H7 (cell line): ENCODE measurements around the gene POLD4. TPM values are rescaled to one million over a fixed set of nuclear protein-coding genes. Genes with fewer than 3 reads are reported as not detected.

Source experiments
- DNase-seq: peaks from one replicate; pipeline ENCODE4 v3.0.0; 2012
- H3K27me3 ChIP-seq: 2 replicates; pipeline ENCODE4 v1.6.0; 2011; ENCODE audit warnings: mild to moderate bottlenecking, low read length; ENCODE audit not compliant: control insufficient read depth, insufficient read depth
- H3K36me3 ChIP-seq: replicated peaks from 2 replicates; pipeline ENCODE4 v1.5.1; 2011; ENCODE audit warnings: low read length; ENCODE audit not compliant: control insufficient read depth, insufficient read depth
- H3K4me3 ChIP-seq: 2 replicates; pipeline ENCODE4 v1.5.1; 2011; ENCODE audit warnings: low read depth, mild to moderate bottlenecking, control low read depth, low read length, moderate library complexity; ENCODE audit not compliant: insufficient read depth
- total RNA-seq: library from RNA; depleted of rRNA; stranded (reverse); fragments of >200 nt; shearing (Covaris generic); gene quantifications from 2 replicates; pipeline ENCODE4 v1.2.3, GENCODE V29; 2014

Gene POLD4
- total RNA-seq, 1 experiment from 2014 or later = 49.8 TPM

GRCh38 chr11:67393990-67394389, 40.6 kb upstream of the POLD4 start:
- peaks cover 20% of the 10 kb centered on the region for H3K36me3 ChIP-seq
- no peak overlapping the region for H3K4me3 ChIP-seq
- H3K27me3 ChIP-seq = no peaks in the 10 kb centered on the region
- no peak for DNase-seq

- H3K27me3 ChIP-seq = no peaks in the 10 kb centered on the region
- H3K36me3 ChIP-seq = peaks cover 17% of the 10 kb centered on the region
Observed at GRCh38 chr11:67393437-67393836, 40.1 kb upstream of the POLD4 start.

GRCh38 chr11:67392183-67392715, 38.9 kb upstream of the POLD4 start:
- DNase-seq = peak; percentile 77
- peak overlapping the region; percentile 89 for H3K4me3 ChIP-seq

More at GRCh38 chr11:67393437-67393836, 40.1 kb upstream of the POLD4 start:
- no peak overlapping the region for H3K4me3 ChIP-seq
- no peak for DNase-seq

GRCh38 chr11:67391304-67392182, 38.2 kb upstream of the POLD4 start, which contains the start of gene RAD9A:
Gene RAD9A (plus strand): TSS chr11:67391986. CDS start chr11:67392045, 59 bp downstream.
- H3K4me3 ChIP-seq = peak within 1 kb of the TSS; percentile 89
- DNase-seq = peak; percentile 100
- peaks cover 8% of the 10 kb centered on the region for H3K36me3 ChIP-seq
- H3K27me3 ChIP-seq = no peaks in the 10 kb centered on the region

More at GRCh38 chr11:67392183-67392715, 38.9 kb upstream of the POLD4 start:
- Histone ChIP-seq H3K36me3 (peaks cover 8% of the 10 kb centered on the region), H3K27me3 (no peaks in the 10 kb centered on the region)

GRCh38 chr11:67390947-67391303, 37.6 kb upstream of the POLD4 start:
- H3K4me3 ChIP-seq = peak overlapping the region; percentile 89
- no peak for DNase-seq
- no peaks in the 10 kb centered on the region for H3K27me3 ChIP-seq
- peaks cover 8% of the 10 kb centered on the region for H3K36me3 ChIP-seq

GRCh38 chr11:67389477-67389876, 36.1 kb upstream of the POLD4 start:
- Histone ChIP-seq H3K27me3 (peaks cover 2% of the 10 kb centered on the region), H3K36me3 (peaks cover 5% of the 10 kb centered on the region), H3K4me3 (no peak overlapping the region)
- DNase-seq = peak; percentile 91

GRCh38 chr11:67387518-67387917, 34.2 kb upstream of the POLD4 start:
- H3K27me3 ChIP-seq = peaks cover 2% of the 10 kb centered on the region
- H3K4me3 ChIP-seq = no peak overlapping the region
- no peak for DNase-seq
- no peaks in the 10 kb centered on the region for H3K36me3 ChIP-seq

- Histone ChIP-seq H3K4me3 (no peak overlapping the region), H3K36me3 (no peaks in the 10 kb centered on the region), H3K27me3 (peaks cover 2% of the 10 kb centered on the region)
- DNase-seq = no peak
Observed at GRCh38 chr11:67387069-67387468, 33.7 kb upstream of the POLD4 start.

GRCh38 chr11:67384851-67385366, 31.6 kb upstream of the POLD4 start:
- Histone ChIP-seq H3K4me3 (no peak overlapping the region), H3K27me3 (peaks cover 2% of the 10 kb centered on the region), H3K36me3 (no peaks in the 10 kb centered on the region)
- no peak for DNase-seq

GRCh38 chr11:67382276-67383136, 29.2 kb upstream of the POLD4 start:
- peak; percentile 90 for DNase-seq
- Histone ChIP-seq H3K27me3 (peaks cover 3% of the 10 kb centered on the region), H3K36me3 (no peaks in the 10 kb centered on the region), H3K4me3 (no peak overlapping the region)

GRCh38 chr11:67381244-67381972, 28.1 kb upstream of the POLD4 start:
- H3K4me3 ChIP-seq = no peak overlapping the region
- no peaks in the 10 kb centered on the region for H3K36me3 ChIP-seq
- peaks cover 14% of the 10 kb centered on the region for H3K27me3 ChIP-seq
- DNase-seq = no peak

- DNase-seq = peak; percentile 67
- Histone ChIP-seq H3K36me3 (no peaks in the 10 kb centered on the region), H3K27me3 (peaks cover 21% of the 10 kb centered on the region), H3K4me3 (no peak overlapping the region)
Observed at GRCh38 chr11:67379061-67380058, 26.0 kb upstream of the POLD4 start.

GRCh38 chr11:67378544-67378943, 25.2 kb upstream of the POLD4 start:
- DNase-seq = no peak
- peaks cover 21% of the 10 kb centered on the region for H3K27me3 ChIP-seq
- H3K36me3 ChIP-seq = no peaks in the 10 kb centered on the region
- H3K4me3 ChIP-seq = no peak overlapping the region
